SH-SY5Y (cell line): Measurements from ENCODE around the gene C2CD5.

Experiments used
- GATA2 ChIP-seq: IDR thresholded peaks from 2 replicates; pipeline ENCODE4 v1.6.1; 2011; ENCODE audit warnings: mild to moderate bottlenecking, low read depth, low read length
- GATA3 ChIP-seq: IDR thresholded peaks from 2 replicates; pipeline ENCODE4 v1.6.1; 2011; ENCODE audit warnings: low read depth, mild to moderate bottlenecking, low read length, moderate library complexity

DNA sequence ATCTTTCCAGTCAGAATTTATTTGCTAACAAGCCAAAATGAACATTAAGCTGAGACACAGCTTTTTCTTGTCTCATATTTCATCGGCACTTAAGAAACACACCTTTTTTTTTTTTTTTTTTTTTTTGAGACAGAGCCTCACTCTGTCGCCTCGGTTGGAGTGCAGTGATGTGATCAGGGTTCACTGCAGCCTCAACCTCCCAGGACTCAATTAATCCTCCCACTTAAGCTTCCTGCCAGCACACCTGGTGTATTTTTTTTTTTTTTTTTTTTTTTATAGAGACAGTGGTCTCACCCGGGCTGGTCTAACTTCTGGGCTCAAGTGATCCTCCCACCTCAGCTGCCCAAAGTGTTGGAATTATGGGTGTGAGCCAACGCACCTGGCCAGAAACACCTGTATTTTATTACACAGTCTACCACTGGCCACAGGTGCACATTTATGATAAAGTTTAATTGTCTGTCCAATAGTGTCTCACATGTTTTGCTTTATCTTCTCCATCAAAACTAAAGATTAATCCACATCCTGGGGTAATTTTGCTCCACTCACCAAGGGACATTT lies 62.7 kb downstream of the C2CD5 start:
- TF ChIP-seq GATA2 (no peak), GATA3 (no peak)
